ENCODE measurements around the gene NELFE. TPM values are rescaled to one million over a fixed set of nuclear protein-coding genes. Genes with fewer than 3 reads are reported as not detected.
"Not testable (repeated sequence)": the region's sequence is repeated elsewhere in the genome, so short reads cannot be mapped to it uniquely, and the experiment has no call there.

Gene NELFE
- total RNA-seq, 1 donor from 2014 or later = 46.7 TPM

DNA sequence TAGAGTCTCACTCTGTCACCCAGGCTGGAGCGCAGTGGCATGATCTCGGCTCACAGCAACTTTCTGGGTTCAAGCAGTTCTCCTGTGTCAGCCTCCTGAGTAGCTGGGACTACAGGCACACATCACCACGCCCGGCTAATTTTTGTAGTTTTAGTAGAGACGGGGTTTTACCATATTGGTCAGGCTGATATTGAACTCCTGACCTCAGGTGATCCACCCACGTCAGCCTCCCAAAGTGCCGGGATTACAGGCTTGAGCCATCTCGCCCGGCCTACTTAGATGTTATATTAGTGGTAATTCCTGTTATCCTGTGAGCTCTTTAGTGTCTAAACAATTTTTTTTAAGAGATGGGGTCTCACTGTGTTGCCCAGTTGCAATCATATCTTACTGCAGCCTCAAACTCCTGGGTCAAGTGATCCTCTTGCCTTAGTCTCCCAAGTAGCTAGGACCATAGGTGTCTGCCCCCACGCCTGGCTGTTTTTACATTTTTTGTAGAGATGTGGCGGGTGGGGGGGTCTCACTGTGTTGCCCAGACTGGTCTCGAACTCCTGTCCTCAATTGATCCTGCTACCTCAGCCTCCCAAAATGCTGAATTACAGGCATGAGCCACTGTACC is 19.2 kb upstream of the NELFE start:
- DNase-seq (ENCODE audit: low spot score) = peak; percentile 63
- intact Hi-C loops (cut with DNase I) = no loop called here

DNA sequence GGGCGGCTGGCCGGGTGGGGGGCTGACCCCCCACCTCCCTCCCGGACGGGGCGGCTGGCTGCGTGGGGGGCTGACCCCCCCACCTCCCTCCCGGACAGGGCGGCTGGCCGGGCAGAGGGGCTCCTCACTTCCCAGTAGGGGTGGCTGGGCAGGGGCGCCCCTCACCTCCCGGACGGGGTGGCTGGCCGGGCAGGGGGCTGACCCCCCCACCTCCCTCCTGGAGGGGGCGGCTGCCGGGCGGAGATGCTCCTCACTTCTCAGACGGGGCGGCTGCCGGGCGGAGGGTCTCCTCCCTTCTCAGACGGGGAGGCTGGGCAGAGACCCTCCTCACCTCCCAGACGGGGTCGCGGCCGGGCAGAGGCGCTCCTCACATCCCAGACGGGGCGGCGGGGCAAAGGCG is 17.3 kb upstream of the NELFE start:
- intact Hi-C loops (cut with DNase I); DNase-seq (ENCODE audit: low spot score): not testable (repeated sequence)

DNA sequence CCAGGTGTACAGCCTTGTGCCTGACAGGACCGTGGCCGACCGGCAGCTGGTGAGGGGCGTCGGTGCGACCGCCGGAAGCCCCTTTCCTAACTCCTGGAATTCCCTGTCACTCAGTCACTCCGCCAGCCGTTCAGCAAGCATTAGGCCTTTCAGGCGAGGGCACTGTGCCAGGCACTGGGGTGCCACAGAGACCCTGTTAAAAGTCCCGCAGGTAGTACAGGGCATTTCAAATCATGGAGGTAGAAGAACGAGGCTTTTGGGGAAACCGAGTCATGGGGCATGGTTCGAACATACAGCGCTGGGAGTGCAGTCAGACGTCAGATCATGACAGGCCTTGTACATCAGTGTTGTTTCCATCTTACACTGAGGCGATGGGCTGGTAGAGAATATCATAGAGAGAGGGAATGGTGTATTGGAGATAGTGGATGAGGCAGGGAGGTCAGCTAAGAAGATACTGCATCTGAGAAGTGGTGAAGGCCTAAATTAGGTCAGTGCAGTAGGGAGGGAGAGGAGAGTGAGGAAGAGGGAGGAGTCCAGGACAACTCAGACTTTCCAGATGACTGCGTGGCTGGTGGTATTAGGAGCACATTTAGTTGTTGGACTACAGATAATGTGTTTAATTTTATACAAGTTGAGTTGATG is 14.1 kb upstream of the NELFE start:
- DNase-seq (ENCODE audit: low spot score) = no peak
- intact Hi-C loops (cut with DNase I) = loop anchor here (1.0 kb wide), 1 partner anchor 14 kb away; the partner anchor contains the start of gene SKIC2

DNA sequence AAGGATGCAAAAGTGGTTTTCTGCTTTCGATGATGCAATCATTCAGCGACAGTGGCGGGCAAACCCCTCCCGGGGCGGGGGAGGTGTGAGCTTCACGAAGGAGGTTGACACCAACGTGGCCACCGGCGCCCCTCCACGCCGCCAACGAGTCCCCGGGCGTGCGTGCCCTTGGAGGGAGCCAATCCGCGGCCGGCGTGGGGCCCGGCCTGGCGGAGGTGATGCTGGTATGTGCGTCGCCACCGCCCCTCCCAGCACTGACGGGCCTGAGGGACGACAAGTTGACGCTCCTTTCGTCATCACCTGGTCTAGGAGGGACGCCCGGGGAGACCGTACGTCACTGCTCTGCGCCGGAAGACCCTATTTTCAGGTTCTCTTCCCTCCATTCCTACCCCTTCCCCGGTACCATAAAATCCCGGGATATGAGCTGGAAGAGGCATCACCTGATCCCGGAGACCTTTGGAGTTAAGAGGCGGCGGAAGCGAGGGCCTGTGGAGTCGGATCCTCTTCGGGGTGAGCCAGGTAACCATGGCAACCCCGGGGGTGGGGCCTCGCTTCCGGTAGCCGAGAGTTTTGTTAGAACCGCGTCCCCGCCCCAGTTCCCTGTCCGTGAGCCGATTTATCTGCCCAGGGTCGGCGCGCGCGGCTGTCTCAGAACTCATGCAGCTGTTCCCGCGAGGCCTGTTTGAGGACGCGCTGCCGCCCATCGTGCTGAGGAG is 13.4 kb upstream of the NELFE start, which contains the start of gene DXO:
DXO (minus strand) TSS at position 146 of the 716 bp plus-strand sequence. CDS start 463 bp downstream, outside the sequence.
- intact Hi-C loops (cut with DNase I) = loop anchor here (1.0 kb wide), 1 partner anchor 13 kb away; the partner anchor contains the start of gene SKIC2
- DNase-seq (ENCODE audit: low spot score) = peak; percentile 97

DNA sequence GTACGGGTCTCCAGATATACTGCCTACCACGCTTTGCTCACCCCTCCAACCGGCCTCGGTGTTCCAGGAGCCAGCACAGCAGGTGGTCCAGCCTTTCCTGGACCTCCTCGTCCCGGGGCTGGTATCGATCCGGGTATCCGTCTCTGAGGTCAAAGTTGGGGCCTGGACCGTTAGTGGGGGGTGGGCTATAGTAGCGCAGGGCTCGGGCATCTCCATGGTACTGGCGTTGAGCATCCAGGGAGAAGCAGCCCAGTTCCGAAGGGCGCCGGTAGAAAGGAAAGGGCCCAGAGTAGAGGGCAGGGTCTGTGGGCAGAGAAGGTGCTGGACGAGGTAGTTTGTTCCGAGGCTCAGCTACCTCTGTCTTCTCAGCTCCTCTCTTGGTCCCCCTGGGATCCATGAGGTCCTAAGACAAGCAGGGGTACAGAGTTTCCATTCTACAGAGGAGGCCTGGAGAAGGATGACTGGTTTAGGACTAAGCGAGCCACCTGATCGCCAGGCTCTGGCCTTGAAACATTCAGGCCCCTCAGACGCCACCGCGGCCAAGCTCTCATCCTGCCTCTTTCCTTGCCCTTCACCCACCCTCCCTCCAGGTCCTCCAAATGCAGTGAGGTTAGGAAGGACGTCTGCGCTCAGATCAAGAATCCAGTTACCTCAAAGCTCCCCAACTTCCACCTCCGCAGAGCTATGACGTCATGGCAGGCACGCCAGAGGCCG is 12.7 kb upstream of the NELFE start:
- intact Hi-C loops (cut with DNase I) = no loop called here
- DNase-seq (ENCODE audit: low spot score) = no peak

DNA sequence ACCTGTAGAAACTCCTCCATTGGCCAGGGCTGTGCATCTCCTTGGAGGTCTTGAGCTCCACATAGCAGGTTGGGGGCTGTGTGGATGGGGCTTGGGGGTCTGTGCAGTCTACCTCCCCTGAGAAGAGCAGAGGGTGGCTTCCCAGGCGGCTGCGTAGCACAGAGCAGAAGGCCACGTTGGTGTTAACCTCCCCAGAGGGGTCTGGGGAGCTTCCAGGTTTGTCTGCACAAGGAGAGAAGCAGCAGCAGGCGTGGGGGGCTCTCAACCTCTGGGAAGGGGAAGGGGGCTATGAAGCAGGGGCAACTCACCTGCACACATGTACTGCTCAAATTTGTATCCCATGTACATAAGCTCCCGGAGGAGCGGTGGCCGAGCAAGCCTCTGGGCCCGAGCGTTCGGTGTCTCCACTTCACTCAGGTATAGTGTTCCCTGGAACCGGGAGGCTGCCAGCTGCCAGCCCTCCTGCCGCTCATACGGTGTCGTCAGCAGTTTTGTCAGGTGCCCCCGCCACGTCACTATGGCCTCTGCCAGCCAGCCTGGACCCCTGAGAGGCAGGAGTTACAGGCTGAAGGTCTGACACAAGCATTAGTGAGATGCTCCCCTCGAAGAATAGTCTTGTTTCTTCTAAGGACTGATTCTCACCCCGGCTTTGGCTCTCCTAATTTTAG is 12.0 kb upstream of the NELFE start:
- DNase-seq (ENCODE audit: low spot score) = no peak
- intact Hi-C loops (cut with DNase I) = no loop called here

DNA sequence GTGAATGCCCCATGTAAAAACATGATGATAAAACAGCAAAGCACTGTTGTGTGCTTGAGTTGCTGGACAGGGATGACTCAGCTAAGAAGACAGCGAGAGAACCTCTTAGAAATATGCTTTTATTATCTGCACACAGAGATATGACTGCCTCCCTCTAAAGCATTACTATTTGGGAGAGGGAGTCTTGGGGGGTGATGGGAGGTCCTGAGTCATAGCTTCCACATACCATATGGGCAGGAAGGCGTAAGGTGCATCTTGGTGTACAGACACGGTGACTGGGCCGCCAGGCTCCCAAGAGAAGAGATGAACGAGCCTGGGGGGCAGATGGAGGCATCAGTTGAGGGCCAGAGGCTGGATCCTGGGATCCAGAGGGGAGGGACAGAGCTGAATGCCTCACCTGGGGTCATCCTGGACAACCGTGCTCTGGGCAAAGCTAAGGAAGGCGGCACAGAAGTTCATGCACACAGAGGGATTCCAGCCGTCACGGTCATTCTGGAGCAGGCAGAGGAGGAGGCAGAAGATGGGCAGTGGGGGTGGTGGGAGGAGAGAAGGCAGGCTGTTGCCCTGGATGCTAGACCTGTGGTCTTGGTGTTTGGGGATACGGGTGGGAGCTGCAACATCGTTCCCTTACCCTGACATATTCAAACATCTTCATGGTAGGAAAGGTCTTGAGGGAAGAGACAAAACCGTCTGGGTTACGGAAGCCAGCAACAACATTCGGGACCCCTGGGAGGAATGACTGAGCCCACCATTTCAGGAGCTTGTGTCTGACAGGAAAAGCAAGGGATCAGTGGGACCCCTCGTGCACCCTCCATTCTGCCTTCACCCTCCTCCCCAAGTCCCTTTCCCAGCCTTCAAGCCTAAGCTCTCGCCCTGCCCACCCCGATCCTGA is 11.2 kb upstream of the NELFE start:
- intact Hi-C loops (cut with DNase I) = no loop called here
- no peak for DNase-seq (ENCODE audit: low spot score)

DNA sequence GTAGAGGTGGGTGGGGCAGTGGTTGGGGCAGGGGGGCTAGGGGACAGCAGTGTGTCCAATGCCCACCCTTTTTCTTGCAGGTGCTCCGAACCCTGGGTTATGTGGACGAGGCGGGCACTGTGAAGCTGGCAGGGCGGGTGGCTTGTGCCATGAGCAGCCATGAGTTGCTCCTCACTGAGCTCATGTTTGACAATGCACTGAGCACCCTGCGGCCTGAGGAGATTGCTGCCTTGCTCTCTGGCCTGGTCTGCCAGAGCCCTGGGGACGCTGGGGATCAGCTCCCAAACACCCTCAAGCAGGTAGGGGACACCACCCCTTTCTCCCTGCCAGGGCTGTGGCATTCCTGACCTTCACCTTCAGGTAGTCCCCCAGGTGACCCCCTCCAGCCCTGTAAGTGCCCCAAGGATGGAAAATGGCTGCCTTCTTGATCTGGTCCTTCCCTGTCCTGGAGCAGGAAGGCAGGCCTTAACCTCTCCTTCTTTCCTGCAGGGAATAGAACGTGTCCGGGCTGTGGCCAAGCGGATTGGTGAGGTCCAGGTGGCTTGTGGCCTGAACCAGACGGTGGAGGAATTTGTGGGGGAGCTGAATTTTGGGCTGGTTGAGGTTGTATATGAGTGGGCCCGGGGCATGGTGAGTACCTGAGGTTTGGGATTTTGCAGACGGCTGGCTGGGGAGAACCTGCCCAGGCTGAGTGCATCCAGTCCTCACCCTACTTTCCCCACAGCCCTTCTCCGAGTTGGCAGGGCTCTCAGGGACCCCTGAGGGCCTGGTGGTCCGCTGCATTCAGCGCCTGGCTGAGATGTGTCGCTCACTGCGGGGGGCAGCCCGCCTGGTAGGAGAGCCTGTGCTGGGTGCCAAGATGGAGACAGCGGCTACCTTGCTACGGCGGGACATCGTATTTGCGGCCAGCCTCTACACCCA is 10.3 kb upstream of the NELFE start:
- DNase-seq (ENCODE audit: low spot score) = no peak
- intact Hi-C loops (cut with DNase I) = no loop called here

DNA sequence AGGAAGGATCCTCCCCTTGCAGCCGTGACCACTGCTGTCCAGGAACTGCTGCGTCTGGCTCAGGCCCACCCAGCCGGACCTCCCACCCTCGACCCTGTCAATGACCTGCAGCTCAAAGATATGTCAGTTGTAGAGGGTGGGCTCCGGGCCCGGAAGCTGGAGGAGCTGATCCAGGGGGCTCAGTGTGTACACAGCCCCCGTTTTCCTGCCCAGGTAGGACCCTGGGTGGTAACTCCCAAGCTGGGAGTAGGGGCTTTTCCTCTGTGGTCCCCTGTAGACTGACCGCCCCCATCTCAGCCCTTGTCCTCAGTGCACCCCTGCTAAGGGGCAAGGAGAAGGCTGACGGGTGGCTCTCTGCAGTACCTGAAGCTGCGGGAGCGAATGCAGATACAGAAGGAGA is 9.6 kb upstream of the NELFE start:
- intact Hi-C loops (cut with DNase I) = no loop called here
- DNase-seq (ENCODE audit: low spot score) = no peak

DNA sequence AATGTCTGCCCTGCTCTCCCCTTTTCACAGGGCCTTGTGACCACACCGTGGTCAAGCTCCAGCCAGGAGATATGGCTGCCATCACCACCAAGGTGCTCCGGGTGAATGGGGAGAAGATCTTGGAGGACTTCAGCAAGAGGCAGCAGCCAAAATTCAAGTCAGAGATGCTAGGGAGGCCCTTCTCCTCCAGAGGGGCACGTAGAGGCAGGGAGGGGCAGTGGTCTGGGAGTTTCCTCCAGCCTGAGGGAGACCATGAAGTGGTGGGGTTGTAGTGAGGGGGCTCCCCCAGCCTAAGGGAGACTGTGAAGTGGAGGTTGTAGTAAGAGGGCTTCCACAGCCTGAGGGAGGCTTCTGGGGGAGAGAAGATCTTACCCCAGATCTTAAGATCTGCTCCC is 9.2 kb upstream of the NELFE start:
- intact Hi-C loops (cut with DNase I) = no loop called here
- no peak for DNase-seq (ENCODE audit: low spot score)

DNA sequence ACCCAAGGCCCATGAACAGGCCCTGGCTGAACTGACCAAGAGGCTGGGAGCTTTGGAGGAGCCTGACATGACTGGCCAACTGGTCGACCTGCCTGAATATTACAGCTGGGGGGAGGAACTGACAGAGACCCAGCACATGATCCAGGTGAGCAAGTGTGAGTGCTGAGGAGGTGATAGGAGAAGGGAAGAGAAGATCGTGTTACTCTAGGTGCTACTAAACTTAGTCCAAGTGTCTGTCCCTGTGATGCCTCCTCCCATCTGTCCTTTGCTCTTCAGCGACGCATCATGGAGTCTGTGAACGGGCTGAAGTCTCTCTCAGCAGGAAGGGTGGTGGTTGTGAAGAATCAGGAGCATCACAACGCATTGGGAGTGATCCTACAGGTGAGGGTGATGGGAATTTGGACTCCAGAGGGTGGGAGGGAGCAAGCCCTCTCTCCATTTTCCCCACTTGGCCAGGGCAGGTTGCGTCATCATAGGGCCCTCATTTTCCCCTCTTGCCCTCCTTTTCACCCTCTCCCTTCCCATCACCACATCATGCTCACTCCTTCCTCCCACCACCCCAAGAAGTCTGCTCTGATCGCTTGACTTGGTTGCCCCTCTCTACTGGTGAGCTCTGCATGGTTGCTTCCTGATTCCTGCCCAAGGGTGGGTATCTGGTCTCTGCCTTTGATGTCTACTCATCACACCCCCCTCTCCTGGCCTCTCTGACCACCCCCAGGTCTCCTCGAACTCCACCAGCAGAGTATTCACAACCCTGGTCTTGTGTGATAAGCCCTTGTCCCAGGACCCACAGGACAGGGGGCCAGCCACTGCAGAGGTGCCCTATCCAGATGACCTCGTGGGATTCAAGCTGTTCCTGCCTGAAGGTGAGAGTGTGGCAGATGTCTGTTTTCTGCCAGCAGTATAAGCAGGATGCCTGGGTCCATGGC is 8.5 kb upstream of the NELFE start:
- intact Hi-C loops (cut with DNase I) = no loop called here
- no peak for DNase-seq (ENCODE audit: low spot score)

DNA sequence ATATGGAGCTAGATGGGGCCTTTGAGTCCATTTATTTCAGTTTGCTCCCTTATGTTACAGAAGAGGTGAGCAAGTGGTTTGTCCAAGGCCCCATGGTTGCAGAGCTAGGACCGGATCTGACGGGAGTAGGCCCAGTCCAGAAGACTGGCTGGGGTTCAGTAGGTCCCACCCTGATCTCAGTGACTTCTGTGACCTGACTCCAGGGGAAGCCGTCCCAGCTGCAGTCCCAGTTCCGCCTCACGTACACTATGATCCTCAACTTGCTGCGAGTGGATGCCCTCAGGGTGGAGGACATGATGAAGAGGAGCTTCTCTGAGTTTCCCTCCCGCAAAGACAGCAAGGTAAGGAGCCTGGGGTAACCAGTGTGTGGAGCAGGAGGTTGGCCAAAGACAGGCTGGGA is 7.7 kb upstream of the NELFE start:
- intact Hi-C loops (cut with DNase I) = no loop called here
- DNase-seq (ENCODE audit: low spot score) = no peak

DNA sequence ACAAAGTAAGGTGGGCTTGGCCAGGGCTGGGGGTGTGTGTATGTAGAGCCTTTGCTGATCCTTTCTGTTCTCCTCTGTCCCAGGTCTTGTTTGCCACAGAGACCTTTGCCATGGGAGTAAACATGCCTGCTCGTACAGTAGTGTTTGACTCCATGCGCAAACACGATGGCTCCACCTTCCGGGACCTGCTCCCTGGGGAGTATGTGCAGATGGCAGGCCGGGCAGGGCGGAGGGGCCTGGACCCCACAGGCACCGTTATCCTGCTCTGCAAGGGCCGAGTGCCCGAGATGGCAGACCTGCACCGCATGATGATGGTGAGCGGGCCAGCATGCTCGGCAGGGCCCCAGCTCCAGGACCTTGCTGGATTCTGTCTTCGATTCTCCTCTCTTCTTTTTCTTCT is 6.9 kb upstream of the NELFE start:
- no peak for DNase-seq (ENCODE audit: low spot score)
- intact Hi-C loops (cut with DNase I) = no loop called here

DNA sequence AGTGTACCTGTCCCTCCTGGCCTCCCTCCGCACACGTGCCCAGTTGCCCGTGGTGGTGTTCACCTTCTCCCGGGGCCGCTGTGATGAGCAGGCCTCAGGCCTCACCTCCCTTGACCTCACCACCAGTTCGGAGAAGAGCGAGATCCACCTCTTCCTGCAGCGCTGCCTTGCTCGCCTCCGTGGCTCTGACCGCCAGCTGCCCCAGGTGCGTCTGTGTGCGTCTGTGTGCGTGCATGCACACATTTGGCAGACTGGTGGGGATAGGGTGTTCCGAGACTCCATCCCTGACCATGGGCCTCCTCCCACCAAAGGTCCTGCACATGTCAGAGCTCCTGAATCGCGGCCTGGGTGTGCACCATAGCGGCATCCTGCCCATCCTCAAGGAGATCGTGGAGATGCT is 5.2 kb upstream of the NELFE start:
- intact Hi-C loops (cut with DNase I) = no loop called here
- no peak for DNase-seq (ENCODE audit: low spot score)

DNA sequence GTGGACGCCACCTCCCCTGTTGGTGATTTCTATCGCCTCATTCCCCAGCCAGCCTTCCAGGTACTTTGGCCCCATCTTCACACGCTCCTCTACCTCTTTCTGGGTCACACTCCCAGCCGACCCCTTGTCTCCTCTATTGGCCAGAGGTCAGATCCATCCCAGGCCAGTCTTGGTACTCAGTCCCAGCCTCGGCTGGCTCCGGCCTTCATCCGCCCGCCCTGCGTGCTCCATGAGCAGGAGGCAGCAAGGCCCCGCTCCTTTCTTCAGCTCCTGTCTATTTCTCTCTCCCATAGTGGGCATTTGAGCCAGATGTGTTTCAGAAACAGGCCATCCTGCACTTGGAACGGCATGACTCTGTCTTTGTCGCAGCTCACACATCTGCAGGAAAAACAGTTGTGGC is 2.8 kb upstream of the NELFE start:
- no peak for DNase-seq (ENCODE audit: low spot score)
- intact Hi-C loops (cut with DNase I) = no loop called here

DNA sequence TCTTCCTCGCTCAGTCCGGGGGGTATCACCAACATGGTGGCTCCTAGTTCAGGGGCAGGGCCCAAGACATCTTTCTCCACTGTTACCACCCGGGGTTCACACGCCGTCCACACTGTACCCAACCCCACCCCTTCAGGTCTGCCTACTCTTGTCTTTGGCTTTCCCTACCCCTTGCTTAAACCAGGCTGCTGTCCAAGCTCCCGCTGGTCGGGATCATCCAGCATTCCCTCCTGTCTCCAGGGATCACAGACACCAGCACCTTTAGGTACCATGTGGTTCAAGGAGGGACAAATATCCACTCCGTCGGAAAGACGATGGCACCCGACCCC is 395 bp downstream of the NELFE start:
- intact Hi-C loops (cut with DNase I) = loop anchor here (10.0 kb wide), 1 partner anchor 414 kb away; the partner anchor contains the start of genes ATP6V1G2, DDX39B and NFKBIL1

DNA sequence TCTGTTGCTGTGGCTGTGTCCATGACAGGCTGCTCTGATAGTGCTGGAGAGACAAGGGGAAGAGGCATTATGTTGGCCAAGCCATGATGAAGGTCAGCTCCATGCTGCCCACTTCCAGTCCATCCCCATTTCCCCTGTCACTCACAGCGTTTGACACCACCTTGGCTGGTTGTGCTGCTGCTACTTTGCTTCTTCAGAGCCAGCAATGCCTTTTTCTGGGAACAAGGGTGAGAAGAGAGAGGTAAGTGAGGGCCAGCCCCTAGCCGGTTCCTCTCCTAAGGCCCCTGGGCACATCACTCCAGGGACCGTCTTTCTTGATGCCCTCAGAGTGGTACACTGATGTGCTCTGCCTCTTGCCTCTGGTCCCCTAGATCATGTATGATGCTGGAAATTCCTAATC is 2.0 kb downstream of the NELFE start:
- intact Hi-C loops (cut with DNase I) = loop anchor here (10.0 kb wide), 1 partner anchor 412 kb away; the partner anchor contains the start of genes ATP6V1G2, DDX39B and NFKBIL1
- no peak for DNase-seq (ENCODE audit: low spot score)

More for the DNA sequence above, 395 bp downstream of the NELFE start:
- DNase-seq (ENCODE audit: low spot score) = no peak

All from cardiac septum (tissue), 1 donor.